Lower leg skin (tissue), 4 donors: ENCODE measurements around the gene TOGARAM2. TPM values are rescaled to one million over a fixed set of nuclear protein-coding genes. Genes with fewer than 3 reads are reported as not detected.

Experiments used
- DNase-seq, 2 donors: peaks; one replicate each; pipeline ENCODE4 v3.0.0-alpha.2; 2019; ENCODE audit warnings: low spot score in 2 of 2
- H3K4me3 ChIP-seq: fragments of 200-600 bp; sonication (generic); 2 replicates; pipeline ENCODE4 v1.5.1; 2017; ENCODE audit warnings: mild to moderate bottlenecking, low read depth; ENCODE audit not compliant: poor library complexity, severe bottlenecking
- POLR2A ChIP-seq, 2 donors: fragments of 450-650 bp; IDR thresholded peaks; one replicate each; pipeline ENCODE4 v1.6.1; 2016 to 2017; ENCODE audit warnings: antibody characterized with exemption in 2 of 2, mild to moderate bottlenecking in 1 of 2, moderate library complexity in 1 of 2
- WGBS, 2 donors: methylation state at CpG; one replicate each; pipeline ENCODE4 v1.1.5; 2018; 5-methylcytosine and 5-hydroxymethylcytosine counted together
- intact Hi-C: fragments of 100-400 bp; cut with DNase I; formaldehyde crosslinking; loops from one replicate; pipeline ENCODE4 v1.15.0; 2023; ENCODE audit warnings: low total_unique reads
- total RNA-seq, 4 donors: library from RNA; depleted of rRNA; stranded (reverse); fragments of >200 nt; gene quantifications; one replicate each; pipeline ENCODE4 v1.1.0, GENCODE V29; 2016
- TF ChIP-seq, protein P1 (sequence below), 3 donors: fragments of 450-650 bp; IDR thresholded peaks; one replicate each; pipeline ENCODE4 v1.5.1; 2016; ENCODE audit warnings: antibody characterized with exemption in 3 of 3, mild to moderate bottlenecking in 3 of 3, moderate library complexity in 2 of 3

Gene TOGARAM2
- total RNA-seq, 4 donors from 2014 or later = 0.17 to 5.1 (median 1.7) TPM

DNA sequence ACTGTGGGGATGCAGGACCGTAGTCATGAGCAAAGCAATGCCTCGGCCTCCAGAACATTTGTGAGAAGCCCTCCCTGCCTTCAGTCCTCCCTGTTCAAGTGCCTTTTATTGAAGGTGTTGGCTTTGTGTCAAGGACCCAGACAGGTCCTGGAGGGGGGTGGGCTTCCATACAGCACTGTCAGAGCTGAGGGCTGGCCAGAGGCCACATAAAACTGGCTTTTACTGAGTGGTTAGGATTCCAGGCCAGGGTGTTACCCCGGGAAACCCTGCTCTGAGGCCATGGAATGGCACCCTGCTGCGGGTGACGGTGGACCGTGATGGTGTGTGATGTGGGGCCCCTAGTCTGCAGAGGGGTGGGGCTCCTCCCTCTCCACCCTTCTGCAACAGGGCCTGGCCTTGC is 41.6 kb downstream of the TOGARAM2 start:
- TF ChIP-seq POLR2A (IDR thresholded peaks at IDR 0.05) = no peak
- TF ChIP-seq, protein P1, sequence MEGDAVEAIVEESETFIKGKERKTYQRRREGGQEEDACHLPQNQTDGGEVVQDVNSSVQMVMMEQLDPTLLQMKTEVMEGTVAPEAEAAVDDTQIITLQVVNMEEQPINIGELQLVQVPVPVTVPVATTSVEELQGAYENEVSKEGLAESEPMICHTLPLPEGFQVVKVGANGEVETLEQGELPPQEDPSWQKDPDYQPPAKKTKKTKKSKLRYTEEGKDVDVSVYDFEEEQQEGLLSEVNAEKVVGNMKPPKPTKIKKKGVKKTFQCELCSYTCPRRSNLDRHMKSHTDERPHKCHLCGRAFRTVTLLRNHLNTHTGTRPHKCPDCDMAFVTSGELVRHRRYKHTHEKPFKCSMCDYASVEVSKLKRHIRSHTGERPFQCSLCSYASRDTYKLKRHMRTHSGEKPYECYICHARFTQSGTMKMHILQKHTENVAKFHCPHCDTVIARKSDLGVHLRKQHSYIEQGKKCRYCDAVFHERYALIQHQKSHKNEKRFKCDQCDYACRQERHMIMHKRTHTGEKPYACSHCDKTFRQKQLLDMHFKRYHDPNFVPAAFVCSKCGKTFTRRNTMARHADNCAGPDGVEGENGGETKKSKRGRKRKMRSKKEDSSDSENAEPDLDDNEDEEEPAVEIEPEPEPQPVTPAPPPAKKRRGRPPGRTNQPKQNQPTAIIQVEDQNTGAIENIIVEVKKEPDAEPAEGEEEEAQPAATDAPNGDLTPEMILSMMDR (IDR thresholded peaks at IDR 0.05) = no peak
- WGBS, 2 donors = 75 to 83% methylated on average over 4 to 6 of the region's 6 CpGs
- intact Hi-C loops = no loop called here
- DNase-seq = no peak
- no peak overlapping the region for H3K4me3 ChIP-seq

DNA sequence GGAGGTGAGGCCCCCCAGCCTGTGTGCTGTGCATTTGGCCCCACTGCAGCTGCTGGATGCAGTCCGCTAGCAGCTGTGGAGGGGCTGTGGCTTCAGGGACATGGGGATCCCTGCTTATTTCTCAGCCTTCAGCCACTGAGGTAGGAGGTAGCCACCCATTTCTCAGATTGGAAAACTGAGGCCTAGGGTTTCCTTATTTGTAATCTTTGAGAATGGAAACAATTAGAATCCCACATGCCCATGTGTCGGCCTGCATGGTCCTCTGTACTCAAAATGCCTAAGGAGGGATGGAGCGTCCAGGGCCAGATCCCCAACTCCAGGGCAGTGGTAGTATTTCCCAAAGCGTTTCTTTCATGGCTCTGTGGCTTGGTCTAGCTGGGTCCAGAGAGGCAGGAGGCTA is 42.1 kb downstream of the TOGARAM2 start:
- TF ChIP-seq, protein P1 (IDR thresholded peaks at IDR 0.05) = no peak
- no peak for TF ChIP-seq POLR2A (IDR thresholded peaks at IDR 0.05)
- no peak for DNase-seq
- no peak overlapping the region for H3K4me3 ChIP-seq
- 93 to 96% methylated on average over 4 of the region's 4 CpGs for WGBS, 2 donors
- intact Hi-C loops = no loop called here

DNA sequence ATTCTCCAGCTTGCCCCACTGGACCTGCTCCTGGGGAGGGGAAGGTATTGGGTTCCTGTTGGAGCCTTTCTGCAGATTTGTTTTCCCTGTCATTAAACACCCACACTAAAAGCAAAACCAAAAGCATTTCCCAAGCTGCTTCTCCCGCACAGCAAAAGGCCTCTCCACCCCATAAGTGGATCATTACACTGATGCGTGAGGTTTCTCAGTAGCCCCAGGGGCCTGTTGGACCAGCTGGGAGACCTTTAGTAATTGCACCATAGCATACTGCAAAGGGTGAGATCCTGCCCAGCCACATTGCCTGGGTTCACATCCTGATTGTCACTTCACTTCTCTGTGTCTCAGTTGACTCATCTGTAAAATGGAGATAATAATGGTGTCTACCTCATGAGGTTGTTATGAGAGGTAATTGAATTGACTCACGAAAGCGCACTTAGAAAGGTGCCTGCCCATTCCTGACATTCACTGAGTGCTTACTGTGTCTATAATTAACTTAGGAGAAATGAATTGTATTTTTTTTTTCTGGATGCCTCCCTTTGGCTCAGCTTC is 43.9 kb downstream of the TOGARAM2 start:
- no peak for DNase-seq
- intact Hi-C loops = no loop called here
- no peak for TF ChIP-seq POLR2A (IDR thresholded peaks at IDR 0.05)
- TF ChIP-seq, protein P1 (IDR thresholded peaks at IDR 0.05) = no peak
- H3K4me3 ChIP-seq = no peak overlapping the region
- 67 to 72% methylated on average over 4 of the region's 4 CpGs for WGBS, 2 donors

DNA sequence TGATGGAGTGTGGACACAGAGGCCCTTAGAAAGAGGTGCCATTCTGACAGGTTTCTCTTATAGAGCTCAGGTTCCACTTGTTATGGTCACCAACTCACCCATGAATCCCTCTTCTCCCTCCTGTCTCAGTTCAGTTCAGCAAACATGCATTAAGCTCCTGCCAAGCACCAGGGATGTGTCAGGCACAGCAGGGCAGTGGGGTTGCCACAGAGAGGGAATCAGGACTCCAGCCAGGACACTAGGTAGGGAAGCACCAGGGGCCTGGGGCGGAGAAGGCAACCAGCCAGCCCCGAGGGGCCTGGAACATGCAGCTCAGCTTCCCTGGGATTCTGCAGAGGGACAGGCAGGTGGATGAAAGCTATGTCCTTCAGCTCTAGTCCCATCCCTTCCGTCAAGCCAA is 44.6 kb downstream of the TOGARAM2 start:
- intact Hi-C loops = no loop called here
- no peak for DNase-seq
- no peak for TF ChIP-seq POLR2A (IDR thresholded peaks at IDR 0.05)
- TF ChIP-seq, protein P1 (IDR thresholded peaks at IDR 0.05) = no peak
- H3K4me3 ChIP-seq = no peak overlapping the region
- WGBS, 2 donors = 93 to 95% methylated on average over 3 of the region's 3 CpGs

DNA sequence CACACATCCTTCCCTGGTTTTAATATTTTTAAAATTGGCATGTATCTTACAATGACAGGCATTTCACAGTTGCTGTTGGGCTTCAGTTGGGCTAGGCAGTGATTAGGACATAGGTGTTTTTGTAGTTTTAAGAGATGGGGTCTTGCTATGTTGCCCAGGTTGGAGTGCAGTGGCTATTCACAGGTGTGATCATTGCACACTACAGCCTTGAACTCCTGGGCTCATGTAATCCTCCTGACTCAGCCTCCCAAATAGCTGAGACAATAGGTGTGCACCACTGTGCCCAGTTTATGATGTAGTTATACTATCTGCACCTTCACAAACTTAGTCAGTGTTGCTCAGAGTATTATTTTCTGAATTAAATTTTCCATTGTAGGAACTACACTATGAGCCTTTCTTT is 49.9 kb downstream of the TOGARAM2 start:
- intact Hi-C loops = no loop called here
- H3K4me3 ChIP-seq = no peak overlapping the region
- DNase-seq = no peak
- TF ChIP-seq, protein P1 (IDR thresholded peaks at IDR 0.05) = no peak
- no peak for TF ChIP-seq POLR2A (IDR thresholded peaks at IDR 0.05)

DNA sequence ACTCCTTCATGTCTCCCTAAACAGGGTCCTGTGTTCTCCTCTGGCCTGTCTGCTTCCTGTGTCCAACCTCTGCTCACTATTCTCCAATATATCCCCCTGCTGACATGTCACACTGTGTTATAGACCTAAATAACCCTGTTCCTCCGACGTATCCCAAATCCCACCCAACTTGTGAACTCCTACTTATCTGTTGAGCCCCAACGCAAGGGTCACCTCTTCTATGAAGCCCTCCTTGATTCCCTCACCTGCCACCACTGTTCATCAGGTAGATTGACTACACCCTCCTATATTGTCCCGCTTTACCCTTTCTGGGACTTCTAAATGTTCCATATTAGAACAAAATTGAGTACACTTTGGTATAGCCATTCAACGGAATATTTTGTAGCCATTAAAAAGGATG is 51.1 kb downstream of the TOGARAM2 start:
- no peak for TF ChIP-seq POLR2A (IDR thresholded peaks at IDR 0.05)
- TF ChIP-seq, protein P1 (IDR thresholded peaks at IDR 0.05) = no peak
- intact Hi-C loops = no loop called here
- DNase-seq = no peak
- no peak overlapping the region for H3K4me3 ChIP-seq
- WGBS, 2 donors = 96 to 97% methylated on average over 5 of the region's 5 CpGs
